ENCODE measurements around the gene SLC38A5. TPM values are rescaled to one million over a fixed set of nuclear protein-coding genes. Genes with fewer than 3 reads are reported as not detected.

Gene SLC38A5
- total and polyA plus RNA-seq, 2 donors (not counting 3 experiments of a cell fraction or from before 2014, with no cell fraction given), result 21.6 to 28.8 TPM

- no peaks in the 10 kb centered on the region for H3K27me3 ChIP-seq (ENCODE audit: control insufficient read depth in 2 of 2, insufficient read depth in 2 of 2, low read length in 2 of 2)
- no peak overlapping the region for H3K9ac ChIP-seq (replicated peaks; ENCODE audit: extremely low read depth, insufficient read depth, low read length)
- dilution Hi-C loops (cut with MboI; ENCODE audit: extremely low pct_ligation_motif_present, low sequenced_read_pairs) (no loop called here), intact Hi-C loops (cut with micrococcal nuclease) (no loop called here)
- no peaks in the 10 kb centered on the region for H3K4me1 ChIP-seq (ENCODE audit: control insufficient read depth, extremely low read depth, insufficient read depth, low read length)
- no peak for DNase-seq (ENCODE audit: low read depth, low spot score)
- CTCF ChIA-PET, result no interaction called here
- no peak overlapping the region for H3K27ac ChIP-seq (ENCODE audit: insufficient read depth, low read depth, low read length)
- H4K20me1 ChIP-seq (replicated peaks; ENCODE audit: control insufficient read depth, extremely low read depth, insufficient read depth, low read length), result no peaks in the 10 kb centered on the region
- BruUV-seq (replicated peaks), result no TSS peak
- POLR2A ChIA-PET, result no interaction called here
- no peak for TF ChIP-seq EZH2 (IDR thresholded peaks at IDR 0.05; ENCODE audit: borderline replicate concordance, low read depth, low read length, severe bottlenecking)
- no peak for TF ChIP-seq POLR2A (IDR thresholded peaks at IDR 0.05; ENCODE audit: low read depth, low read length)
- TF ChIP-seq FOS (IDR thresholded peaks at IDR 0.05; ENCODE audit: borderline replicate concordance, insufficient read depth, low read length), result no peak
- no peak for TF ChIP-seq GATA2 (IDR thresholded peaks at IDR 0.05; ENCODE audit: insufficient read depth, insufficient read length, low read depth, low read length)
- TF ChIP-seq POLR2AphosphoS5 (IDR thresholded peaks at IDR 0.05; ENCODE audit: insufficient read depth, low read depth, low read length), result no peak
- no peak for TF ChIP-seq MAX (IDR thresholded peaks at IDR 0.05; ENCODE audit: insufficient read depth, insufficient read length)
- TF ChIP-seq CTCF (IDR thresholded peaks at IDR 0.05; ENCODE audit: extremely low read depth in 1 of 2, insufficient read depth in 1 of 2, low read depth in 1 of 2, low read length in 2 of 2), result no peak
- TF ChIP-seq MYC (IDR thresholded peaks at IDR 0.05; ENCODE audit: low read depth, low read length), result no peak
- no peak for TF ChIP-seq JUN (IDR thresholded peaks at IDR 0.05; ENCODE audit: borderline replicate concordance, insufficient read depth, insufficient read length, low read depth)
- no peak overlapping the region for H3K4me2 ChIP-seq (ENCODE audit: insufficient read depth, low read length)
- no peak overlapping the region for H3K4me3 ChIP-seq (replicated peaks in 1 of 3; ENCODE audit: insufficient read depth in 1 of 3, low read depth in 1 of 3, low read length in 3 of 3)
- H3K9me1 ChIP-seq (replicated peaks; ENCODE audit: control insufficient read depth, extremely low read depth, insufficient read depth, low read length), result no peaks in the 10 kb centered on the region
- peaks cover 0 to 5% of the 10 kb centered on the region in 2 experiments for H3K36me3 ChIP-seq (ENCODE audit: control insufficient read depth in 2 of 2, extremely low read depth in 1 of 2, insufficient read depth in 2 of 2, low read length in 2 of 2)
- no peak overlapping the region for H2AFZ ChIP-seq (ENCODE audit: low read depth, low read length)
- no peaks in the 10 kb centered on the region for H3K9me3 ChIP-seq (replicated peaks; ENCODE audit: control insufficient read depth, insufficient read depth, low read length)
- no peaks in the 10 kb centered on the region for H3K79me2 ChIP-seq (ENCODE audit: control insufficient read depth, insufficient read depth, low read length)
- no peak for FAIRE-seq
Observed at GRCh38 chrX:48514126-48514806, 44.2 kb upstream of the SLC38A5 start.
